H1 (cell line): Measurements from ENCODE around the gene HIGD2A. TPM values are rescaled to one million over a fixed set of nuclear protein-coding genes. Genes with fewer than 3 reads are reported as not detected.

ENCODE experiments used
- CTCF ChIA-PET: fragments of 300-600 bp; sonication (Branson Sonifier 250); formaldehyde crosslinking; loops from one replicate; lab custom pipeline; 2021; ENCODE audit not compliant: partially characterized antibody; lab: Charles Lee
- POLR2A ChIA-PET: fragments of 300-600 bp; sonication (Branson Sonifier 250); formaldehyde crosslinking; loops from one replicate; lab custom pipeline; 2021; ENCODE audit warnings: inconsistent platforms; ENCODE audit not compliant: partially characterized antibody; lab: Charles Lee
- DNase-seq, 2 experiments: peaks; one replicate each; pipeline versions ENCODE4 v3.0.0 to v3.0.0-alpha.2; 2010 to 2022; ENCODE audit warnings: low spot score in 2 of 2, low read depth in 1 of 2, mixed read lengths in 1 of 2
- FAIRE-seq: peaks from 2 replicates; lab custom pipeline; 2011; peaks lifted over from hg19 to GRCh38; lab: Jason Lieb, UNC
- H2AFZ ChIP-seq: 2 replicates; pipeline ENCODE4 v1.8.1; 2012; ENCODE audit warnings: low read length, inconsistent platforms
- H2AK5ac ChIP-seq: 2 replicates; pipeline ENCODE4 v1.6.1; 2013; ENCODE audit warnings: low read depth, low read length
- H2BK120ac ChIP-seq: replicated peaks from 2 replicates; pipeline ENCODE3; 2013; ENCODE audit warnings: low read depth, low read length, inconsistent platforms
- H2BK12ac ChIP-seq: 2 replicates; pipeline ENCODE4 v1.6.1; 2013; ENCODE audit warnings: low read depth, low read length
- H2BK15ac ChIP-seq: 2 replicates; pipeline ENCODE4 v1.6.1; 2013; ENCODE audit warnings: low read length
- H2BK20ac ChIP-seq: 2 replicates; pipeline ENCODE4 v1.6.1; 2013; ENCODE audit warnings: low read length
- H2BK5ac ChIP-seq: 2 replicates; pipeline ENCODE4 v1.6.1; 2013; ENCODE audit warnings: low read depth, low read length
- H3K14ac ChIP-seq: 2 replicates; pipeline ENCODE4 v1.6.1; 2013; ENCODE audit warnings: inconsistent platforms; ENCODE audit not compliant: insufficient read length
- H3K18ac ChIP-seq: 2 replicates; pipeline ENCODE4 v1.6.1; 2013; ENCODE audit warnings: low read length; ENCODE audit errors: extremely low read depth
- H3K23ac ChIP-seq: 2 replicates; pipeline ENCODE4 v1.6.1; 2013; ENCODE audit warnings: inconsistent platforms; ENCODE audit not compliant: insufficient read length
- H3K23me2 ChIP-seq: 2 replicates; pipeline ENCODE4 v1.6.1; 2013; ENCODE audit warnings: low read depth, low read length
- H3K27ac ChIP-seq: 2 replicates; pipeline ENCODE4 v1.6.1; 2011; ENCODE audit warnings: low read depth, low read length, inconsistent platforms
- H3K27me3 ChIP-seq, 4 experiments: replicated peaks in 1 of 4; 1 replicate in 1 of 4; 2 replicates in 3 of 4; pipeline versions ENCODE4 v1.6.1 to v1.8.1; 2011 to 2013; ENCODE audit warnings: low read length in 3 of 4, mild to moderate bottlenecking in 3 of 4, inconsistent platforms in 2 of 4, mixed read lengths in 2 of 4, moderate library complexity in 1 of 4; ENCODE audit not compliant: control insufficient read depth in 3 of 4, insufficient read depth in 3 of 4; ENCODE audit errors: extremely low read depth in 1 of 4
- H3K36me3 ChIP-seq, 4 experiments: 2 replicates each; pipeline versions ENCODE4 v1.6.1 to v1.8.1; 2011 to 2013; ENCODE audit warnings: mild to moderate bottlenecking in 4 of 4, low read length in 3 of 4, moderate library complexity in 2 of 4, control low read depth in 1 of 4, inconsistent platforms in 1 of 4; ENCODE audit not compliant: insufficient read depth in 4 of 4, control insufficient read depth in 2 of 4
- H3K4ac ChIP-seq: replicated peaks from 2 replicates; pipeline ENCODE3; 2013; ENCODE audit warnings: low read length, low read depth, mixed read lengths, inconsistent platforms; ENCODE audit not compliant: insufficient read length
- H3K4me1 ChIP-seq, 4 experiments: replicated peaks in 1 of 4; 1 replicate in 1 of 4; 2 replicates in 3 of 4; pipeline versions ENCODE4 v1.6.1 to v1.8.1; 2011 to 2013; ENCODE audit warnings: low read length in 3 of 4, inconsistent platforms in 2 of 4, mixed read lengths in 1 of 4; ENCODE audit not compliant: insufficient read depth in 4 of 4, control insufficient read depth in 3 of 4
- H3K4me2 ChIP-seq, 2 experiments: 2 replicates each; pipeline versions ENCODE4 v1.6.1 to v1.8.1; 2011 to 2013; ENCODE audit warnings: low read depth in 2 of 2, low read length in 2 of 2, control low read depth in 1 of 2, inconsistent platforms in 1 of 2, mild to moderate bottlenecking in 1 of 2; ENCODE audit not compliant: insufficient read depth in 1 of 2
- H3K4me3 ChIP-seq, 4 experiments: fragments of 200-600, 300-600 bp in 1 of 4; sonication (generic), shearing (Covaris generic), sonication (Bioruptor Twin) in 1 of 4; 2 replicates each; pipeline versions ENCODE4 v1.5.1 to v1.8.1; 2011 to 2016; ENCODE audit warnings: low read length in 4 of 4, low read depth in 3 of 4, control low read depth in 2 of 4, inconsistent platforms in 2 of 4, mild to moderate bottlenecking in 2 of 4, mixed read lengths in 1 of 4, moderate library complexity in 1 of 4; ENCODE audit not compliant: insufficient read depth in 2 of 4; ENCODE audit errors: extremely low read depth in 1 of 4
- H3K56ac ChIP-seq: replicated peaks from 2 replicates; pipeline ENCODE3; 2013; ENCODE audit warnings: low read depth, mild to moderate bottlenecking, mixed read lengths, low read length, inconsistent platforms; ENCODE audit not compliant: insufficient read length
- H3K79me1 ChIP-seq: 2 replicates; pipeline ENCODE4 v1.6.1; 2013; ENCODE audit warnings: low read depth, low read length, control low read depth
- H3K79me2 ChIP-seq, 2 experiments: 2 replicates each; pipeline versions ENCODE4 v1.6.1 to v1.8.1; 2012 to 2013; ENCODE audit warnings: low read length in 2 of 2, mild to moderate bottlenecking in 2 of 2, inconsistent platforms in 1 of 2; ENCODE audit not compliant: insufficient read depth in 2 of 2, control insufficient read depth in 1 of 2
- H3K9ac ChIP-seq, 4 experiments: replicated peaks in 1 of 4; 1 replicate in 1 of 4; 2 replicates in 3 of 4; pipeline versions ENCODE4 v1.6.1 to v1.8.1; 2011 to 2013; ENCODE audit warnings: low read depth in 3 of 4, low read length in 3 of 4, control low read depth in 2 of 4, mild to moderate bottlenecking in 2 of 4, moderate library complexity in 2 of 4, inconsistent platforms in 1 of 4; ENCODE audit errors: extremely low read depth in 1 of 4
- H3K9me3 ChIP-seq, 2 experiments: 2 replicates each; pipeline versions ENCODE4 v1.6.1 to v1.8.1; 2012 to 2013; ENCODE audit warnings: mild to moderate bottlenecking in 2 of 2, moderate library complexity in 2 of 2, control low read depth in 1 of 2, inconsistent platforms in 1 of 2, low read depth in 1 of 2, low read length in 1 of 2, mixed read lengths in 1 of 2; ENCODE audit not compliant: insufficient read depth in 2 of 2
- H4K20me1 ChIP-seq, 2 experiments: replicated peaks in 1 of 2; 2 replicates each; pipeline versions ENCODE3 to v1.8.1; 2011 to 2013; ENCODE audit warnings: inconsistent platforms in 2 of 2, low read length in 2 of 2, mild to moderate bottlenecking in 1 of 2; ENCODE audit not compliant: insufficient read depth in 2 of 2, control insufficient read depth in 1 of 2
- H4K5ac ChIP-seq: 2 replicates; pipeline ENCODE4 v1.6.1; 2013; ENCODE audit warnings: low read length, low read depth, mixed read lengths, inconsistent platforms; ENCODE audit not compliant: insufficient read length
- H4K8ac ChIP-seq: 2 replicates; pipeline ENCODE4 v1.8.0; 2013; ENCODE audit warnings: mild to moderate bottlenecking, moderate library complexity, low read length, inconsistent platforms; ENCODE audit not compliant: insufficient read depth; ENCODE audit errors: extremely low read depth
- H4K91ac ChIP-seq: replicated peaks from 2 replicates; pipeline ENCODE3; 2013; ENCODE audit warnings: low read length, mixed read lengths, inconsistent platforms; ENCODE audit not compliant: insufficient read length
- ASH2L ChIP-seq: fragments of 200-600, 300-600 bp; sonication (generic); IDR thresholded peaks from one replicate; pipeline ENCODE4 v1.7.1; 2017; ENCODE audit warnings: low read length
- CBX8 ChIP-seq: fragments of 300-800, 300-1000 bp; sonication (generic); IDR thresholded peaks from 2 replicates; pipeline ENCODE4 v1.7.1; 2016; ENCODE audit warnings: low read depth, low read length, borderline replicate concordance
- EGR1 ChIP-seq: IDR thresholded peaks from 2 replicates; pipeline ENCODE4 v1.6.1; 2011; ENCODE audit warnings: low read depth, low read length, borderline replicate concordance
- EZH2 ChIP-seq: fragments of 200-600 bp; sonication (generic); IDR thresholded peaks from 2 replicates; pipeline ENCODE4 v1.7.1; 2012; ENCODE audit warnings: low read depth, mild to moderate bottlenecking, moderate library complexity, low read length, inconsistent platforms; ENCODE audit not compliant: severe bottlenecking
- KDM5A ChIP-seq: fragments of 200-600 bp; IDR thresholded peaks from 2 replicates; pipeline ENCODE4 v1.7.1; 2012; ENCODE audit warnings: mild to moderate bottlenecking, low read length, inconsistent platforms, mixed read lengths
- RBBP5 ChIP-seq: IDR thresholded peaks from 2 replicates; pipeline ENCODE4 v1.7.1; 2012; ENCODE audit warnings: low read depth, mild to moderate bottlenecking, inconsistent platforms, low read length, moderate library complexity, borderline replicate concordance
- RFX5 ChIP-seq: IDR thresholded peaks from 2 replicates; pipeline ENCODE4 v1.6.1; 2011; ENCODE audit warnings: low read depth, low read length, improper control_type of control experiment, borderline replicate concordance
- SUZ12 ChIP-seq: fragments of 200-600 bp; sonication (generic); IDR thresholded peaks from 2 replicates; pipeline ENCODE4 v1.6.1; 2012; ENCODE audit warnings: mild to moderate bottlenecking, inconsistent platforms, low read length, moderate library complexity, mixed read lengths
- TBP ChIP-seq: IDR thresholded peaks from 2 replicates; pipeline ENCODE4 v1.6.1; 2011; ENCODE audit warnings: low read depth, low read length, improper control_type of control experiment
- ZNF274 ChIP-seq: IDR thresholded peaks from 2 replicates; pipeline ENCODE4 v1.7.0; 2012; ENCODE audit warnings: low read length, borderline replicate concordance; ENCODE audit errors: extremely low read depth
- WGBS, 2 experiments: shearing (Covaris generic) in 1 of 2; methylation state at CpG; one replicate each; pipeline versions ENCODE4 v1.1.6 to v1.1.7; 2013 to 2015; ENCODE audit warnings: low lambda C conversion rate in 2 of 2, mixed read lengths in 2 of 2, inconsistent platforms in 1 of 2, low coverage in 1 of 2, missing lambda C conversion rate in 1 of 2; ENCODE audit not compliant: insufficient replicate concordance in 2 of 2, insufficient coverage in 1 of 2, insufficient read length in 1 of 2; ENCODE audit errors: extremely low coverage in 1 of 2, missing lambda C conversion rate in 1 of 2; 5-methylcytosine and 5-hydroxymethylcytosine counted together
- polyA plus RNA-seq, 7 experiments: library from polyadenylated mRNA; depleted of rRNA in 3 of 7; stranded (reverse) in 5 of 7; unstranded in 2 of 7; fragments of >200 nt in 5 of 7; fragments of 200-250 nt in 2 of 7; gene quantifications; 1 replicate in 5 of 7; 2 replicates in 1 of 7; 4 replicates in 1 of 7; pipeline versions ENCODE4 v1.2.1 to v1.2.3, GENCODE V29; 2011 to 2013; ENCODE audit warnings: missing spikeins in 2 of 7, mixed read lengths in 2 of 7
- total RNA-seq: library from RNA; stranded (reverse); fragmentation: NEBNext Ultra II Directional; extraction: Animal tissue kit (Norgen Biotek cat#: 25700); gene quantifications from 2 replicates; pipeline ENCODE4 v1.2.1, GENCODE V29; 2021
- TF ChIP-seq, protein P1 (sequence below): IDR thresholded peaks from 2 replicates; pipeline ENCODE4 v1.6.1; 2012; ENCODE audit warnings: inconsistent platforms

The HIGD2A gene
- total and polyA plus RNA-seq, 2 of the 8 experiments (the other 6 are each of a cell fraction or from before 2014, with no cell fraction given) = 95.5 to 264 TPM

DNA sequence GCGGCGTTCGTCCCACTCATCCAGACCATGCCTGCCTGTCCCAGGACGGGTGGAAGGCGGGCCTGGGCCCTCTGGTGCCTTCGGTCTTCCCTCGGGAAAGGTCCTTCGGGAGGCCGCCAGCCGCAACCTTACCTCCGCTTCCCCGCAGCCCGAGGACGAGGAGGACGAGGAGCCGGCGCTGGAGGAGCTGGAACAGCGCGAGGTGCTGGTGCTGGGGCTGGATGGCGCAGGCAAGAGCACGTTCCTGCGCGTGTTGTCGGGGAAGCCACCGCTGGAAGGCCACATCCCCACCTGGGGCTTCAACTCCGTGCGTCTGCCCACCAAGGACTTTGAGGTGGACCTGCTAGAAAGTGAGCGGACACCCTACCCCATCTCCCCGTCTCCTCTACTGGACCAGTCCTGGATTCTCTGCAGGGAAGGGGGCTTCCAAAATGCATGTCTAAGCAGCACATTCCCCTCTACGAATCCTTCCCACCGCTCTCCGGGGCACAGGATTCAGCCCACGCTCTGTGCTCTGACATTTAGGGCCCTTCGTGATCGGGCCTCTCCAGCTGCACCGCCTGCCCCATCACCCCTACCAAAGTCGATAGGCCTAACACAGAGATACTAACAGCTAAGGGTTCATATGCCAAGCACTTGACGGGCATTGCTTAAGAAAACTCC is 22.2 kb upstream of the HIGD2A start:
- Histone ChIP-seq H4K20me1 (no peaks in the 10 kb centered on the region), H3K36me3 (peaks cover 0 to 3% (median 0%) of the 10 kb centered on the region in 4 experiments; a peak in 3 of 8 replicates), H2BK12ac (0 out of 2 replicates have a peak overlapping the region, but pooled peaks have one; percentile 2), H2BK120ac (no peak overlapping the region), H3K4me1 (peaks cover 0 to 5% (median 3%) of the 10 kb centered on the region in 4 experiments; a peak in 4 of 7 replicates), H3K27ac (no peak overlapping the region), H4K8ac (peak overlapping the region; percentile 73; the same call in 1 of the 2 replicates), H3K56ac (no peak overlapping the region), H3K9ac (peak overlapping the region in 1 of 4 experiments; percentile 55; a peak in 3 of 7 replicates), H3K79me2 (no peaks in the 10 kb centered on the region), H3K23me2 (peaks cover 19% of the 10 kb centered on the region), H2AK5ac (no peak overlapping the region), H3K9me3 (no peaks in the 10 kb centered on the region), H3K79me1 (no peaks in the 10 kb centered on the region), H3K18ac (peak overlapping the region; percentile 66; the same call in 1 of the 2 replicates), H3K4me3 (peak overlapping the region; percentile 61 to 82 (median 68)), H2AFZ (peak overlapping the region; percentile 80; the same call in 1 of the 2 replicates), H3K23ac (no peak overlapping the region), H3K14ac (no peak overlapping the region), H3K27me3 (peaks cover 7 to 42% (median 34%) of the 10 kb centered on the region in 4 experiments), H2BK15ac (0 out of 2 replicates have a peak overlapping the region, but pooled peaks have one; percentile 61), H4K91ac (no peak overlapping the region), H3K4ac (no peak overlapping the region), H2BK5ac (no peak overlapping the region), H3K4me2 (peak overlapping the region; percentile 79 to 91), H2BK20ac (no peak overlapping the region), H4K5ac (no peak overlapping the region)
- CTCF ChIA-PET = interaction anchor here (1.1 kb wide), 1 partner anchor 176 kb away, joined by 3 read pairs; no protein-coding TSS in a partner anchor
- DNase-seq (peak in 1 of 2 experiments; percentile 81), FAIRE-seq (no peak)
- 31% methylated on average over 35 of the region's 38 CpGs; no CpG with 5 or more reads in 1 of the 2 experiments for WGBS, 2 experiments
- POLR2A ChIA-PET = interaction anchor here (0.8 to 1.6 kb wide), 5 partner anchors 11 to 37 kb away, joined by 3 to 11 read pairs (median 3); partner anchors contain the start of genes HIGD2A and NOP16
- TF ChIP-seq EGR1 (no peak), EZH2 (peak; percentile 43), ZNF274 (no peak), KDM5A (no peak), TBP (no peak), SUZ12 (peak; percentile 37; the same call in 1 of the 2 replicates), CBX8 (no peak), RBBP5 (no peak), RFX5 (no peak), ASH2L (peak; percentile 7)
- TF ChIP-seq, protein P1, sequence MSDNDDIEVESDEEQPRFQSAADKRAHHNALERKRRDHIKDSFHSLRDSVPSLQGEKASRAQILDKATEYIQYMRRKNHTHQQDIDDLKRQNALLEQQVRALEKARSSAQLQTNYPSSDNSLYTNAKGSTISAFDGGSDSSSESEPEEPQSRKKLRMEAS = peak; percentile 78
